ENCODE data around the gene UGDH. TPM values are rescaled to one million over a fixed set of nuclear protein-coding genes. Genes with fewer than 3 reads are reported as not detected.

UGDH gene
- total and polyA plus RNA-seq, 2 of the 13 experiments (the other 11 are each of a cell fraction or from before 2014, with no cell fraction given) = 99.0 to 384 TPM

DNA sequence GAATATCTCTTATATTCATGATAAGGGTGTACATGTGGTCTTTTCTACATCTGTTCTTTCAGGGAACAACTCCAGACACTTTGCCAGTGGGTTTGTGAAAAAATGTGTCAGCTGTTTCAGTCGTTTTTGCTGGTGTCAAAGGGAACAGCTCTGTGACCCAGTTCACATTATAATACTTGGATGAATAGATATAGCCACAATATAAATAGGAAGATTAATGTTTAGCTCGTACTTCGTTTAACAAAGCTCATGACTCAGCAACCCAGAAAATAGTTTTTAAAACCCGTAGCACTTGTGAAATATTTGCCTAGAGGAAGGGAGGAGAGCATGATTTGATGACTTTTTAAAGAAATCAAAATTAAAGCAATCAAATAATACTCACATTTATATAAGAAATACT, 60.5 kb downstream of the UGDH start:
- no peak for TF ChIP-seq TMF1 (CRISPR knock-in tag; IDR thresholded peaks at IDR 0.05; ENCODE audit: low read depth)
- peak; percentile 60 for TF ChIP-seq NFE2L2 (IDR thresholded peaks at IDR 0.05; ENCODE audit: low read length)
- TF ChIP-seq, protein P1, sequence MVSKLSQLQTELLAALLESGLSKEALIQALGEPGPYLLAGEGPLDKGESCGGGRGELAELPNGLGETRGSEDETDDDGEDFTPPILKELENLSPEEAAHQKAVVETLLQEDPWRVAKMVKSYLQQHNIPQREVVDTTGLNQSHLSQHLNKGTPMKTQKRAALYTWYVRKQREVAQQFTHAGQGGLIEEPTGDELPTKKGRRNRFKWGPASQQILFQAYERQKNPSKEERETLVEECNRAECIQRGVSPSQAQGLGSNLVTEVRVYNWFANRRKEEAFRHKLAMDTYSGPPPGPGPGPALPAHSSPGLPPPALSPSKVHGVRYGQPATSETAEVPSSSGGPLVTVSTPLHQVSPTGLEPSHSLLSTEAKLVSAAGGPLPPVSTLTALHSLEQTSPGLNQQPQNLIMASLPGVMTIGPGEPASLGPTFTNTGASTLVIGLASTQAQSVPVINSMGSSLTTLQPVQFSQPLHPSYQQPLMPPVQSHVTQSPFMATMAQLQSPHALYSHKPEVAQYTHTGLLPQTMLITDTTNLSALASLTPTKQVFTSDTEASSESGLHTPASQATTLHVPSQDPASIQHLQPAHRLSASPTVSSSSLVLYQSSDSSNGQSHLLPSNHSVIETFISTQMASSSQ (IDR thresholded peaks at IDR 0.05; ENCODE audit: low read depth) = 0 out of 2 replicates have a peak, but pooled peaks have one; percentile 6
- TF ChIP-seq, protein P1 (CRISPR knock-in tag; IDR thresholded peaks at IDR 0.05; ENCODE audit: borderline replicate concordance) = no peak
- TF ChIP-seq MAFK (conservative IDR thresholded peaks at IDR 0.05 in 1 of 2, IDR thresholded peaks at IDR 0.05 in 1 of 2; ENCODE audit: low read length in 2 of 2) = peak; percentile 65 to 66
- TF ChIP-seq NFIC (IDR thresholded peaks at IDR 0.05; ENCODE audit: low read length) = 0 out of 2 replicates have a peak, but pooled peaks have one; percentile 1
- TF ChIP-seq, protein P2, sequence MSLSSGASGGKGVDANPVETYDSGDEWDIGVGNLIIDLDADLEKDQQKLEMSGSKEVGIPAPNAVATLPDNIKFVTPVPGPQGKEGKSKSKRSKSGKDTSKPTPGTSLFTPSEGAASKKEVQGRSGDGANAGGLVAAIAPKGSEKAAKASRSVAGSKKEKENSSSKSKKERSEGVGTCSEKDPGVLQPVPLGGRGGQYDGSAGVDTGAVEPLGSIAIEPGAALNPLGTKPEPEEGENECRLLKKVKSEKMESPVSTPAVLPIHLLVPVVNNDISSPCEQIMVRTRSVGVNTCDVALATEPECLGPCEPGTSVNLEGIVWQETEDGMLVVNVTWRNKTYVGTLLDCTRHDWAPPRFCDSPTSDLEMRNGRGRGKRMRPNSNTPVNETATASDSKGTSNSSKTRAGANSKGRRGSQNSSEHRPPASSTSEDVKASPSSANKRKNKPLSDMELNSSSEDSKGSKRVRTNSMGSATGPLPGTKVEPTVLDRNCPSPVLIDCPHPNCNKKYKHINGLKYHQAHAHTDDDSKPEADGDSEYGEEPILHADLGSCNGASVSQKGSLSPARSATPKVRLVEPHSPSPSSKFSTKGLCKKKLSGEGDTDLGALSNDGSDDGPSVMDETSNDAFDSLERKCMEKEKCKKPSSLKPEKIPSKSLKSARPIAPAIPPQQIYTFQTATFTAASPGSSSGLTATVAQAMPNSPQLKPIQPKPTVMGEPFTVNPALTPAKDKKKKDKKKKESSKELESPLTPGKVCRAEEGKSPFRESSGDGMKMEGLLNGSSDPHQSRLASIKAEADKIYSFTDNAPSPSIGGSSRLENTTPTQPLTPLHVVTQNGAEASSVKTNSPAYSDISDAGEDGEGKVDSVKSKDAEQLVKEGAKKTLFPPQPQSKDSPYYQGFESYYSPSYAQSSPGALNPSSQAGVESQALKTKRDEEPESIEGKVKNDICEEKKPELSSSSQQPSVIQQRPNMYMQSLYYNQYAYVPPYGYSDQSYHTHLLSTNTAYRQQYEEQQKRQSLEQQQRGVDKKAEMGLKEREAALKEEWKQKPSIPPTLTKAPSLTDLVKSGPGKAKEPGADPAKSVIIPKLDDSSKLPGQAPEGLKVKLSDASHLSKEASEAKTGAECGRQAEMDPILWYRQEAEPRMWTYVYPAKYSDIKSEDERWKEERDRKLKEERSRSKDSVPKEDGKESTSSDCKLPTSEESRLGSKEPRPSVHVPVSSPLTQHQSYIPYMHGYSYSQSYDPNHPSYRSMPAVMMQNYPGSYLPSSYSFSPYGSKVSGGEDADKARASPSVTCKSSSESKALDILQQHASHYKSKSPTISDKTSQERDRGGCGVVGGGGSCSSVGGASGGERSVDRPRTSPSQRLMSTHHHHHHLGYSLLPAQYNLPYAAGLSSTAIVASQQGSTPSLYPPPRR (CRISPR knock-in tag; IDR thresholded peaks at IDR 0.05; ENCODE audit: borderline replicate concordance) = no peak
- peak; percentile 66 for TF ChIP-seq MAFF (IDR thresholded peaks at IDR 0.05; ENCODE audit: low read depth, low read length)
- TF ChIP-seq, protein P3, sequence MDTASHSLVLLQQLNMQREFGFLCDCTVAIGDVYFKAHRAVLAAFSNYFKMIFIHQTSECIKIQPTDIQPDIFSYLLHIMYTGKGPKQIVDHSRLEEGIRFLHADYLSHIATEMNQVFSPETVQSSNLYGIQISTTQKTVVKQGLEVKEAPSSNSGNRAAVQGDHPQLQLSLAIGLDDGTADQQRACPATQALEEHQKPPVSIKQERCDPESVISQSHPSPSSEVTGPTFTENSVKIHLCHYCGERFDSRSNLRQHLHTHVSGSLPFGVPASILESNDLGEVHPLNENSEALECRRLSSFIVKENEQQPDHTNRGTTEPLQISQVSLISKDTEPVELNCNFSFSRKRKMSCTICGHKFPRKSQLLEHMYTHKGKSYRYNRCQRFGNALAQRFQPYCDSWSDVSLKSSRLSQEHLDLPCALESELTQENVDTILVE (CRISPR knock-in tag; IDR thresholded peaks at IDR 0.05) = no peak
- TF ChIP-seq, protein P4, sequence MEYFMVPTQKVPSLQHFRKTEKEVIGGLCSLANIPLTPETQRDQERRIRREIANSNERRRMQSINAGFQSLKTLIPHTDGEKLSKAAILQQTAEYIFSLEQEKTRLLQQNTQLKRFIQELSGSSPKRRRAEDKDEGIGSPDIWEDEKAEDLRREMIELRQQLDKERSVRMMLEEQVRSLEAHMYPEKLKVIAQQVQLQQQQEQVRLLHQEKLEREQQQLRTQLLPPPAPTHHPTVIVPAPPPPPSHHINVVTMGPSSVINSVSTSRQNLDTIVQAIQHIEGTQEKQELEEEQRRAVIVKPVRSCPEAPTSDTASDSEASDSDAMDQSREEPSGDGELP (IDR thresholded peaks at IDR 0.05; ENCODE audit: borderline replicate concordance, low read depth) = peak; percentile 31; the same call in 1 of the 2 replicates
- TF ChIP-seq, protein P5, sequence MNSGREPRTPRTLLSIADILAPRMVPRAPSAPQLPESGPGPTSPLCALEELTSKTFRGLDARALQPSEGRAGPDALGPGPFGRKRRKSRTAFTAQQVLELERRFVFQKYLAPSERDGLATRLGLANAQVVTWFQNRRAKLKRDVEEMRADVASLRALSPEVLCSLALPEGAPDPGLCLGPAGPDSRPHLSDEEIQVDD (CRISPR knock-in tag; IDR thresholded peaks at IDR 0.05; ENCODE audit: borderline replicate concordance) = no peak
- 11% methylated on average over 4 of the region's 4 CpGs for WGBS (ENCODE audit: low lambda C conversion rate)
- H4K20me1 ChIP-seq (ENCODE audit: insufficient read depth, low read length) = no peaks in the 10 kb centered on the region
- H3K79me2 ChIP-seq (ENCODE audit: insufficient read depth, low read length) = no peaks in the 10 kb centered on the region
- H3K36me3 ChIP-seq (replicated peaks in 1 of 2; ENCODE audit: control insufficient read depth in 1 of 2, insufficient read depth in 2 of 2, low read length in 2 of 2) = peaks cover 7 to 12% of the 10 kb centered on the region in 2 experiments; a peak in 4 of 5 replicates
- DNase-seq (ENCODE audit: low spot score) = no peak
- H3K9me3 ChIP-seq (ENCODE audit: low read length) = no peaks in the 10 kb centered on the region
- no peak for FAIRE-seq
- H2AFZ ChIP-seq (ENCODE audit: low read length) = no peak overlapping the region
- in situ Hi-C loops (cut with HindIII; ENCODE audit: extremely low pct_ligation_motif_present, low pct_unique_long_range_greater_than_20kb) (loop anchor here (5.0 kb wide), 1 partner anchor 511 kb away; the partner anchor contains the start of gene PDS5A), intact Hi-C loops (cut with micrococcal nuclease; ENCODE audit: unreplicated experiment) (loop anchor here (5.0 to 10.0 kb wide), 4 partner anchors 56 to 591 kb away; partner anchors contain the start of genes N4BP2 and SMIM14)
- peak overlapping the region; percentile 74 for H3K27ac ChIP-seq (ENCODE audit: extremely low read length, insufficient read depth, low read length)
- BruUV-seq (replicated peaks) = no TSS peak
- CTCF ChIA-PET (ENCODE audit: low intra/inter-chr PET ratio, low total read pairs) = no interaction called here
- peak overlapping the region; percentile 49; the same call in 1 of the 2 replicates for H3K9ac ChIP-seq (ENCODE audit: insufficient read depth, low read depth, low read length)
- no peaks in the 10 kb centered on the region for H3K27me3 ChIP-seq (ENCODE audit: control insufficient read depth in 1 of 2, insufficient read depth in 2 of 2, low read length in 2 of 2)
- H3K4me3 ChIP-seq (replicated peaks in 1 of 3; ENCODE audit: insufficient read depth in 1 of 3, low read depth in 2 of 3, low read length in 3 of 3) = no peak overlapping the region; a peak in 1 of 6 replicates
- H3K4me1 ChIP-seq (ENCODE audit: insufficient read depth, low read length) = peaks cover 58% of the 10 kb centered on the region
- H3K4me2 ChIP-seq (ENCODE audit: low read depth, low read length) = peak overlapping the region; percentile 66
- ATAC-seq = no peak
- POLR2A ChIA-PET = interaction anchor here (0.6 to 2.4 kb wide), 6 partner anchors 8 to 173 kb away, joined by 4 to 11 read pairs (median 5); partner anchors contain the start of genes LIAS, RFC1, RPL9 and UGDH
